ENCODE results near the gene ZNF80.

DNA sequence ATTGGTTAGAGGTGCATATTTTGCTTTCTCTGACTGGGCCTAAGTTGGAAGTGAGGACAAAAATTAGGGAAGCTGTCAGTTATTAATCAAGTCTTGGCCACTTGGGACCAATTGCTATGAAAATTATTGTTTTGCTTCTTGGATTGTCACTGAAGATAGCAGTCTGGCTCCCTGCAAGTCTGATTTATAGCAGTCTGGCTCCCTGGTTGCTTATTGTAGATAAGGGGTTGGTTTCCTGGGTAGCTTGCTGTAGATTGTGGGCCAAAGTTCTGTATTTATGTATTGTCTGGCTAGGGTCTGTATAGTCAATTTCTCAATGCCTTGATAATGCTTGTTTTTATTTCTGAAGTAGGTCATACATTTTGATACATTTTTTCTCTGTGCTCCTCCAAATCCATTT is 45.2 kb downstream of the ZNF80 start:
- TF ChIP-seq, protein P1, sequence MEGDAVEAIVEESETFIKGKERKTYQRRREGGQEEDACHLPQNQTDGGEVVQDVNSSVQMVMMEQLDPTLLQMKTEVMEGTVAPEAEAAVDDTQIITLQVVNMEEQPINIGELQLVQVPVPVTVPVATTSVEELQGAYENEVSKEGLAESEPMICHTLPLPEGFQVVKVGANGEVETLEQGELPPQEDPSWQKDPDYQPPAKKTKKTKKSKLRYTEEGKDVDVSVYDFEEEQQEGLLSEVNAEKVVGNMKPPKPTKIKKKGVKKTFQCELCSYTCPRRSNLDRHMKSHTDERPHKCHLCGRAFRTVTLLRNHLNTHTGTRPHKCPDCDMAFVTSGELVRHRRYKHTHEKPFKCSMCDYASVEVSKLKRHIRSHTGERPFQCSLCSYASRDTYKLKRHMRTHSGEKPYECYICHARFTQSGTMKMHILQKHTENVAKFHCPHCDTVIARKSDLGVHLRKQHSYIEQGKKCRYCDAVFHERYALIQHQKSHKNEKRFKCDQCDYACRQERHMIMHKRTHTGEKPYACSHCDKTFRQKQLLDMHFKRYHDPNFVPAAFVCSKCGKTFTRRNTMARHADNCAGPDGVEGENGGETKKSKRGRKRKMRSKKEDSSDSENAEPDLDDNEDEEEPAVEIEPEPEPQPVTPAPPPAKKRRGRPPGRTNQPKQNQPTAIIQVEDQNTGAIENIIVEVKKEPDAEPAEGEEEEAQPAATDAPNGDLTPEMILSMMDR (IDR thresholded peaks at IDR 0.05) = no peak
- no peak for TF ChIP-seq EZH2 (IDR thresholded peaks at IDR 0.05)

Data from neural progenitor cell (in vitro differentiated cells).